Measurements from ENCODE around the gene TRNP1.

DNA sequence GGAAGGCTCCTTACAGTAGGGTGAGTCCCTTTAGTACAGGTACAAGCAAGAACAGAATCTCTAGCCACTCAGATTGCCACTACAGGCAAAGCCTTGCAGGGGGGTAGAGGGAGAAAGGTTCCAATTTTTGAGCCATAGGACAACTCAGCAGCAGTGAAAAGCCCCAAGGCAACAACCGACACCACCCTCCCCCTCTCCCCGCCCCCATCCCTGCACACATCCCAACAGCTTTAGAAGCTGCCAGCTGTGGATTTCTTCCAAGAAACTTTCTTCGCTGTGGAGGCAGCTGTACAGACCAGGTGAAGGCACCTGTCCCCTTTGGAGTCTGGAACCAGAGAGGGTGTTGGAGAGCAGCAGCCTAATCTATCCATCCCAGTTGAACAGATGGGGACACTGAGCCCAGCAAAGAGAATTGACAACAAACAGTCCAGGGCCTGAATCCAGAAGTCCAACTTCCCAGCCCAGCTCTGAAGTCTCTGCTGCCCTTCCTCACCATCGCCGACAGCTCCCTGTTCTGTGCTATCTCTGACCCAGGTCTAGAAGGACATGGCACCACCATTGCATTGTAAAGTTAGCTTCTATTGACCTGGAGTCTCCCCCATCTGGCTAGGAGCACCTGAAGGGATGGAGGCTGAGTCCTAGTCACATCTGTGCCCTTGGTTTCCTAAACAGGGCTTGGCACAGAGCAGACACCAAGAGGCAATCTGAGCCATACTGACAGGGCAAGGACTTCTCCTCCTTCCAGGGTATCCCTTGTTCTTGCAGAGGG is 16.9 kb downstream of the TRNP1 start:
- TF ChIP-seq, protein P1, sequence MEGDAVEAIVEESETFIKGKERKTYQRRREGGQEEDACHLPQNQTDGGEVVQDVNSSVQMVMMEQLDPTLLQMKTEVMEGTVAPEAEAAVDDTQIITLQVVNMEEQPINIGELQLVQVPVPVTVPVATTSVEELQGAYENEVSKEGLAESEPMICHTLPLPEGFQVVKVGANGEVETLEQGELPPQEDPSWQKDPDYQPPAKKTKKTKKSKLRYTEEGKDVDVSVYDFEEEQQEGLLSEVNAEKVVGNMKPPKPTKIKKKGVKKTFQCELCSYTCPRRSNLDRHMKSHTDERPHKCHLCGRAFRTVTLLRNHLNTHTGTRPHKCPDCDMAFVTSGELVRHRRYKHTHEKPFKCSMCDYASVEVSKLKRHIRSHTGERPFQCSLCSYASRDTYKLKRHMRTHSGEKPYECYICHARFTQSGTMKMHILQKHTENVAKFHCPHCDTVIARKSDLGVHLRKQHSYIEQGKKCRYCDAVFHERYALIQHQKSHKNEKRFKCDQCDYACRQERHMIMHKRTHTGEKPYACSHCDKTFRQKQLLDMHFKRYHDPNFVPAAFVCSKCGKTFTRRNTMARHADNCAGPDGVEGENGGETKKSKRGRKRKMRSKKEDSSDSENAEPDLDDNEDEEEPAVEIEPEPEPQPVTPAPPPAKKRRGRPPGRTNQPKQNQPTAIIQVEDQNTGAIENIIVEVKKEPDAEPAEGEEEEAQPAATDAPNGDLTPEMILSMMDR (IDR thresholded peaks at IDR 0.05) = no peak
- no peak for TF ChIP-seq POLR2A (IDR thresholded peaks at IDR 0.05)
